Kidney epithelial cell (primary cell): Measurements from ENCODE around the gene HDAC9. TPM values are rescaled to one million over a fixed set of nuclear protein-coding genes. Genes with fewer than 3 reads are reported as not detected.

Experiments used
- DNase-seq: peaks from one replicate; pipeline ENCODE4 v3.0.0-alpha.2; 2010; ENCODE audit warnings: low read depth
- H3K27me3 ChIP-seq: 2 replicates; pipeline ENCODE4 v1.6.0; 2011; ENCODE audit warnings: low read length; ENCODE audit not compliant: control insufficient read depth, insufficient read depth
- H3K36me3 ChIP-seq: 2 replicates; pipeline ENCODE4 v1.5.1; 2011; ENCODE audit warnings: low read length; ENCODE audit not compliant: control insufficient read depth, insufficient read depth
- H3K4me3 ChIP-seq: 2 replicates; pipeline ENCODE4 v1.5.1; 2011; ENCODE audit warnings: low read depth, mild to moderate bottlenecking, control low read depth, low read length
- total RNA-seq: library from RNA; depleted of rRNA; stranded (reverse); fragments of >200 nt; gene quantifications from 2 replicates; pipeline ENCODE4 v1.2.3, GENCODE V29; 2015
- TF ChIP-seq, protein P1 (sequence below): IDR thresholded peaks from 2 replicates; pipeline ENCODE4 v1.5.1; 2011; ENCODE audit warnings: mild to moderate bottlenecking, moderate library complexity, low read length, control low read depth, inconsistent platforms; ENCODE audit not compliant: insufficient read depth, poor library complexity, severe bottlenecking

The HDAC9 gene
- total RNA-seq, 1 donor from 2014 or later = 84.5 TPM

DNA sequence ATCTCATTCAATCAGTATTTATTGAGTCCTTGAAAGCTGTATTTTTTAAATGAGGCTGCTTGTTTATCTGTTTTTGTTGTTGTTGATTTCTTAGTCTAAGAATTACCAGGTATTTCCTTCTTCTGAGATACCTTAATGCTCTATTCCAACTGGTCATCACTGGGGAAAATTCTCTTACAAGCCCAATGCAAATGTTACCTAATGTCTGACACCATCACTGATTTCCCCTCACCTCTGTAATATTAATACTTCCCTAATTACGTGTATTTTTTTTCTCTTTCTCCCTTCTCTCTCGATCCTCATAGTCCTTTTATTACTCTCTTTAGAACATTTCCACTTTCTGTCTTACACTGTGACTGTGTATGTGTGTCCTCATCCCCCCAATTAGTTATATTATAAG, 13.9 kb downstream of the HDAC9 start:
- Histone ChIP-seq H3K4me3 (peak overlapping the region; percentile 42), H3K27me3 (no peaks in the 10 kb centered on the region), H3K36me3 (no peaks in the 10 kb centered on the region)
- TF ChIP-seq, protein P1, sequence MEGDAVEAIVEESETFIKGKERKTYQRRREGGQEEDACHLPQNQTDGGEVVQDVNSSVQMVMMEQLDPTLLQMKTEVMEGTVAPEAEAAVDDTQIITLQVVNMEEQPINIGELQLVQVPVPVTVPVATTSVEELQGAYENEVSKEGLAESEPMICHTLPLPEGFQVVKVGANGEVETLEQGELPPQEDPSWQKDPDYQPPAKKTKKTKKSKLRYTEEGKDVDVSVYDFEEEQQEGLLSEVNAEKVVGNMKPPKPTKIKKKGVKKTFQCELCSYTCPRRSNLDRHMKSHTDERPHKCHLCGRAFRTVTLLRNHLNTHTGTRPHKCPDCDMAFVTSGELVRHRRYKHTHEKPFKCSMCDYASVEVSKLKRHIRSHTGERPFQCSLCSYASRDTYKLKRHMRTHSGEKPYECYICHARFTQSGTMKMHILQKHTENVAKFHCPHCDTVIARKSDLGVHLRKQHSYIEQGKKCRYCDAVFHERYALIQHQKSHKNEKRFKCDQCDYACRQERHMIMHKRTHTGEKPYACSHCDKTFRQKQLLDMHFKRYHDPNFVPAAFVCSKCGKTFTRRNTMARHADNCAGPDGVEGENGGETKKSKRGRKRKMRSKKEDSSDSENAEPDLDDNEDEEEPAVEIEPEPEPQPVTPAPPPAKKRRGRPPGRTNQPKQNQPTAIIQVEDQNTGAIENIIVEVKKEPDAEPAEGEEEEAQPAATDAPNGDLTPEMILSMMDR = no peak
- no peak for DNase-seq

DNA sequence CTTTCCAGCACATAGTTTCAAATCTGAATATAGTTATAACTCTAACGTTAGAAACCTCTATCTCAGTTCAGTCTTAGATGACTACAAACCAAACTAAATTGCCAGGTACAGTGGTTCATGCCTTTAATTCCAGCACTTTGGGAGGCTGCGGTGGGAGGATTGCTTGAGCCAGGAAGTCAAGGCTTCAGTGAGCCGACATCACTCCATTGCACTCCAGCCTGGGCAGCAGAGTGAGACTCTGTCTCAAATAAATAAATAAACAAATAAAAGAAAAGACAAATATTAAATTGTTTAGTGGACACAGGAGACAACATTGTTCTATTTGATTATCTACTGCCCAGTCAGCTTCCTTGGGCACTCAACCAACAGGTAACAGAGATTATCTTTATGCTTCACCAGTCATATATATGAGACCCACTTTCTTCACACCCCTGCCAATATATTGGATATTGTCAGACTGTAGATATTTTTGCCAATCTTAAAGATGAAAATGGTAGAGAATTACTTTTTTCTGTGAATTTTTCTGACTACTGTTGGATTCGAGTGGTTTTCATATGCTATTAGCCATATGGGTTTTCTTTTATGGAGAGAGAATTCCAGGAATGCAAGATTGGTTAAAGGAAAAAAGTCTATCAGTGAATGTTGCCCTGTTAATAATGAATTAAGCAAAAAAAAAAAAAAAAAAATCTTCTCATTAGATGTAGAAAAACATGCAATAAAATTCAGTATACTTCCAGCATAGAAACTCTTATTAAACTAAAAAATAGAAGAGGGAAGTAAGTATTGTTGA, 16.0 kb downstream of the HDAC9 start:
- TF ChIP-seq, protein P1 = no peak
- Histone ChIP-seq H3K4me3 (peak overlapping the region; percentile 12), H3K27me3 (no peaks in the 10 kb centered on the region), H3K36me3 (no peaks in the 10 kb centered on the region)
- DNase-seq = no peak

DNA sequence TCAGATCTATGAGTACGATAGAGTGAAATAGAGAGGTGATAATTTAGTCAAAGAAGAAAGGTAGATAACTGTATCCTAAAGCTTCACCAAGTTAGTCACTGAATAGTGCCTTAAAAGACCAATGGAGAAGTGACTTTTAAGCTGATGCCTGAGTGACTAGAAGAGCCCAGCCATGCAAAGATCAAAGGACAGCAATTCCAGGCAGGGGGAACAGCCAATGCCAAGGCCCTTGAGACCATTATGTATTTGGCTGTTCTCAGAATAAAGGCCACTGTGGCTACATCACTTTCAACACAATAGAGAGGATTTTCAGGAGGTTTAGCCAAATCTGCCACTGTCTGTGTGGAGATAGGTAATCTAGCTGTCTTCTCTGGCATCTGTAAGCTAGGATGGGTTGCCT, 17.8 kb downstream of the HDAC9 start:
- Histone ChIP-seq H3K4me3 (no peak overlapping the region), H3K36me3 (no peaks in the 10 kb centered on the region), H3K27me3 (no peaks in the 10 kb centered on the region)
- TF ChIP-seq, protein P1 = no peak
- DNase-seq = no peak

DNA sequence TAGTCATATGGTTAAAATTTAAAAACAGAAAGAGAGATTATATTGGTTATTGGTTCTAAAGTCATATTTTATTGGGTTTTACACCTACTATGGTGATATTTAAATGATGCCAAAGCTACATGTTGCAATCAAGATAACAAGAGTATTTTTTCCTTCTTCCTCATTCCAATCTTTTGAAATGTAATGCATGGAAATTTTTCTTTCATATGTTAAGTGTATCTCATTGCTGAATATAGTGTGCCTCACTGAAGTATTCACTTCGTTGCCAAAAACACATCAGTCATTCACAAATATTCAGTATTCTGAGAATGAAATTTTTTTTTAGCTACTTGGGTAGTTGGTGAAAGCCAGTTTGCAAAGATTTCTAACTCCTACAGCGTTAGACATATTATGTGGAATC, 19.5 kb downstream of the HDAC9 start:
- no peak overlapping the region for H3K4me3 ChIP-seq
- no peaks in the 10 kb centered on the region for H3K36me3 ChIP-seq
- TF ChIP-seq, protein P1 = no peak
- no peak for DNase-seq
- no peaks in the 10 kb centered on the region for H3K27me3 ChIP-seq

DNA sequence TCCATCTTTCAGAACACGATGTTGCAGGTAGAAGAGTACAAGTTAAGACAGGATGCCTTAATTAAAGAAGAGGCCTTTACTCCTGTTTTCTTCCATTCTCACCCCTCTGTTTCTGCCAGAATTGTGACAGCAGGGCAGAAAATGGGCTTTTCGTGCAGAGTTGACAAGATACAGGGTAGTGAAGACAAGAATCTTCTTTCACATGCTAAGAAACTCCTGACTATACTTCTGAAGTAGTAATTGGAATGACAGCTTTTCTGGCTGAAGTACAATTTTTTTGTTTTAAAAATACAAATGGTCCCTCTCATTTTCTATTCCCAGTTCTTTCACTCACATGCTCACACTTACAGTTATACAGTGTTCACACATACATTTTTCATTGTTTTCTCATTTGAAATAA, 22.1 kb downstream of the HDAC9 start:
- Histone ChIP-seq H3K27me3 (no peaks in the 10 kb centered on the region), H3K4me3 (no peak overlapping the region), H3K36me3 (no peaks in the 10 kb centered on the region)
- TF ChIP-seq, protein P1 = no peak
- DNase-seq = no peak

DNA sequence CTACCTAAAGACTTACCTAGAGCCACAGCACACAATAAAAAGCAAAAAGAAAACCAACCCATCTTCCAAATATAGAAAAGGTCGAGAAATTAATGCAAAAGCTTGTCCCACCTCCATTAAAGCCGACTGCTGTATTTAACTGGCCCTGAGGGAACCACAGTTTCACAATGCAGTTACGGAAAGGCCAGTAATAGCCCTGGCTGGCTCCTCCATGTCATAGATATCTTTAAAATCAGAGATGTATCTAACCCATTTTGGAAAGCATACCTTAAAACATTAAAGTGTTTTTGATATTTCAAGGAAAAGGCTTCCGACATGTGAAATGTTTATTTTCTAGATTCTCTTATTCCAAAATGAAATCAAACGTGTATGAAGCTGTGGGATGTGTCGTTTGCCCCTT, 23.0 kb downstream of the HDAC9 start:
- TF ChIP-seq, protein P1 = no peak
- H3K27me3 ChIP-seq = no peaks in the 10 kb centered on the region
- H3K36me3 ChIP-seq = no peaks in the 10 kb centered on the region
- no peak for DNase-seq
- no peak overlapping the region for H3K4me3 ChIP-seq
